Neural cell (in vitro differentiated cells): ENCODE results near the gene AMPH. TPM values are rescaled to one million over a fixed set of nuclear protein-coding genes. Genes with fewer than 3 reads are reported as not detected.

Experiments
- H2AFZ ChIP-seq: fragments of 200-600, 300-800 bp; sonication (generic), shearing (Covaris generic); 2 replicates; pipeline ENCODE4 v1.6.0; 2014; ENCODE audit warnings: low read depth, mild to moderate bottlenecking, antibody characterized with exemption, low read length, moderate library complexity
- H3F3A ChIP-seq: fragments of 200-600 bp; shearing (Covaris generic); 2 replicates; pipeline ENCODE4 v1.6.1; 2016; ENCODE audit warnings: mild to moderate bottlenecking, moderate library complexity, mixed read lengths, antibody characterized with exemption, low read length; ENCODE audit not compliant: insufficient read depth, poor library complexity, severe bottlenecking
- H3K27ac ChIP-seq: fragments of 200-600, 300-800 bp; sonication (generic), shearing (Covaris generic); 2 replicates; pipeline ENCODE4 v1.5.1; 2014; ENCODE audit warnings: mild to moderate bottlenecking, low read length, moderate library complexity
- H3K27me3 ChIP-seq: fragments of 300-800, 200-600 bp; sonication (generic), shearing (Covaris generic); 2 replicates; pipeline ENCODE4 v1.6.0; 2014; ENCODE audit warnings: mild to moderate bottlenecking, low read depth, low read length, moderate library complexity; ENCODE audit not compliant: insufficient read depth
- H3K36me3 ChIP-seq: fragments of 300-800, 200-600 bp; sonication (generic), shearing (Covaris generic); 2 replicates; pipeline ENCODE4 v1.5.1; 2014; ENCODE audit warnings: mild to moderate bottlenecking, antibody characterized with exemption, low read length, moderate library complexity; ENCODE audit not compliant: insufficient read depth
- H3K4me2 ChIP-seq: fragments of 300-800, 200-600 bp; sonication (generic), shearing (Covaris generic); 2 replicates; pipeline ENCODE4 v1.6.0; 2014; ENCODE audit warnings: mild to moderate bottlenecking, low read length
- H3K4me3 ChIP-seq: fragments of 300-800, 200-600 bp; sonication (generic), shearing (Covaris generic); 2 replicates; pipeline ENCODE4 v1.5.1; 2014; ENCODE audit warnings: mild to moderate bottlenecking, low read length, moderate library complexity
- H3K79me2 ChIP-seq: fragments of 200-600 bp; shearing (Covaris generic); replicated peaks from 2 replicates; pipeline ENCODE4 v1.6.0; 2014; ENCODE audit warnings: mild to moderate bottlenecking, low read length, moderate library complexity; ENCODE audit not compliant: insufficient read depth
- H3K9ac ChIP-seq: fragments of 300-800, 200-600 bp; sonication (generic), shearing (Covaris generic); 2 replicates; pipeline ENCODE4 v1.6.1; 2016; ENCODE audit warnings: mild to moderate bottlenecking, low read length, mixed read lengths
- H3K9me2 ChIP-seq: fragments of 200-600 bp; shearing (Covaris generic); 2 replicates; pipeline ENCODE4 v1.6.1; 2016; ENCODE audit warnings: mild to moderate bottlenecking, low read length, mixed read lengths; ENCODE audit not compliant: insufficient read depth
- H3K9me3 ChIP-seq: fragments of 200-600, 300-800 bp; sonication (generic), shearing (Covaris generic); 2 replicates; pipeline ENCODE4 v1.6.1; 2016; ENCODE audit warnings: mild to moderate bottlenecking, mixed run types, low read length, moderate library complexity, mixed read lengths
- H4K20me1 ChIP-seq: fragments of 200-600 bp; shearing (Covaris generic); 2 replicates; pipeline ENCODE4 v1.6.1; 2016; ENCODE audit warnings: mild to moderate bottlenecking, mixed run types; ENCODE audit not compliant: insufficient read depth
- CTCF ChIP-seq: fragments of 450-650 bp; IDR thresholded peaks from 2 replicates; pipeline ENCODE4 v1.5.1; 2014; ENCODE audit warnings: antibody characterized with exemption, mild to moderate bottlenecking, moderate library complexity; ENCODE audit not compliant: poor library complexity, severe bottlenecking
- EP300 ChIP-seq: fragments of 450-650 bp; conservative IDR thresholded peaks from 2 replicates; pipeline ENCODE4 v1.6.1; 2014; ENCODE audit warnings: antibody characterized with exemption, mild to moderate bottlenecking, moderate library complexity; ENCODE audit not compliant: poor library complexity, severe bottlenecking
- EZH2 ChIP-seq: fragments of 200-600, 300-800 bp; shearing (Covaris generic), sonication (generic); IDR thresholded peaks from 2 replicates; pipeline ENCODE4 v1.6.1; 2014; ENCODE audit warnings: antibody characterized with exemption, low read length, borderline replicate concordance, mild to moderate bottlenecking; ENCODE audit not compliant: insufficient read depth, poor library complexity, severe bottlenecking
- POLR2AphosphoS5 ChIP-seq: IDR thresholded peaks from 2 replicates; pipeline ENCODE4 v1.6.1; 2012
- RAD21 ChIP-seq: fragments of 450-650 bp; conservative IDR thresholded peaks from 2 replicates; pipeline ENCODE4 v1.6.1; 2014; ENCODE audit warnings: antibody characterized with exemption, mild to moderate bottlenecking, moderate library complexity
- REST ChIP-seq: IDR thresholded peaks from 2 replicates; pipeline ENCODE4 v1.6.1; 2012; ENCODE audit warnings: borderline replicate concordance
- SMC3 ChIP-seq: fragments of 450-650 bp; conservative IDR thresholded peaks from 2 replicates; pipeline ENCODE4 v1.6.1; 2014; ENCODE audit warnings: antibody characterized with exemption, mild to moderate bottlenecking, moderate library complexity; ENCODE audit not compliant: poor library complexity
- TAF1 ChIP-seq: IDR thresholded peaks from 2 replicates; pipeline ENCODE4 v1.6.1; 2012; ENCODE audit warnings: low read depth
- polyA plus RNA-seq: library from polyadenylated mRNA; depleted of rRNA; stranded (reverse); fragments of >200 nt; gene quantifications from 2 replicates; pipeline ENCODE4 v1.2.3, GENCODE V29; 2014

AMPH gene
- polyA plus RNA-seq, 1 donor from 2014 or later: 33.7 TPM

- Histone ChIP-seq H3K27me3 (no peaks in the 10 kb centered on the region), H3K79me2 (no peaks in the 10 kb centered on the region), H3K9ac (no peak overlapping the region), H3F3A (no peaks in the 10 kb centered on the region), H4K20me1 (no peaks in the 10 kb centered on the region), H2AFZ (no peak overlapping the region), H3K4me3 (no peak overlapping the region), H3K27ac (no peak overlapping the region), H3K36me3 (no peaks in the 10 kb centered on the region), H3K9me2 (no peaks in the 10 kb centered on the region), H3K4me2 (no peak overlapping the region), H3K9me3 (no peaks in the 10 kb centered on the region)
- TF ChIP-seq EP300 (no peak), REST (no peak), POLR2AphosphoS5 (no peak), RAD21 (no peak)
Measured at GRCh38 chr7:38584443-38585210, 46.5 kb downstream of the AMPH start.

- TF ChIP-seq TAF1 (no peak), POLR2AphosphoS5 (no peak), REST (no peak), RAD21 (no peak), SMC3 (no peak)
- Histone ChIP-seq H3K4me3 (no peak overlapping the region), H3K27ac (no peak overlapping the region)
Measured at GRCh38 chr7:38580485-38580884, 50.7 kb downstream of the AMPH start.

GRCh38 chr7:38574086-38574485, 57.1 kb downstream of the AMPH start:
- H3K36me3 ChIP-seq: no peaks in the 10 kb centered on the region
- no peaks in the 10 kb centered on the region for H3F3A ChIP-seq
- no peak overlapping the region for H3K4me2 ChIP-seq
- no peak for TF ChIP-seq POLR2AphosphoS5
- no peak for TF ChIP-seq REST
- no peak for TF ChIP-seq CTCF
- no peak for TF ChIP-seq SMC3
- no peak for TF ChIP-seq TAF1
- TF ChIP-seq EP300: no peak
- no peak for TF ChIP-seq EZH2
- TF ChIP-seq RAD21: no peak

More at GRCh38 chr7:38580485-38580884, 50.7 kb downstream of the AMPH start:
- H4K20me1 ChIP-seq: no peaks in the 10 kb centered on the region
- H3K9me3 ChIP-seq: no peaks in the 10 kb centered on the region
- H2AFZ ChIP-seq: no peak overlapping the region
- no peaks in the 10 kb centered on the region for H3K27me3 ChIP-seq
- H3K79me2 ChIP-seq: no peaks in the 10 kb centered on the region
- H3K4me2 ChIP-seq: no peak overlapping the region
- no peaks in the 10 kb centered on the region for H3F3A ChIP-seq
- H3K9ac ChIP-seq: no peak overlapping the region
- H3K9me2 ChIP-seq: no peaks in the 10 kb centered on the region
- H3K36me3 ChIP-seq: no peaks in the 10 kb centered on the region

More at GRCh38 chr7:38574086-38574485, 57.1 kb downstream of the AMPH start:
- Histone ChIP-seq H3K9me2 (no peaks in the 10 kb centered on the region), H3K27ac (no peak overlapping the region), H2AFZ (no peak overlapping the region), H3K27me3 (no peaks in the 10 kb centered on the region), H3K4me3 (no peak overlapping the region), H3K9me3 (no peaks in the 10 kb centered on the region), H3K9ac (no peak overlapping the region), H3K79me2 (no peaks in the 10 kb centered on the region), H4K20me1 (no peaks in the 10 kb centered on the region)
